K562 (cell line): ENCODE measurements around the gene PNPLA7. TPM values are rescaled to one million over a fixed set of nuclear protein-coding genes. Genes with fewer than 3 reads are reported as not detected.

Source experiments
- HOMEZ ChIP-seq: fragments of 250-450 bp; sonication (Bioruptor Pico); IDR thresholded peaks from 2 replicates; pipeline ENCODE4 v1.4.0; 2020; ENCODE audit warnings: mild to moderate bottlenecking, moderate library complexity
- JUN ChIP-seq, 2 experiments: sonication (generic) in 1 of 2; formaldehyde crosslinking in 1 of 2; IDR thresholded peaks; 2 replicates each; pipeline versions ENCODE4 v1.6.1 to v1.8.0; 2012 to 2022; ENCODE audit warnings: borderline replicate concordance in 2 of 2, mild to moderate bottlenecking in 2 of 2, improper control_type of control experiment in 1 of 2, low read depth in 1 of 2, low read length in 1 of 2, missing genetic modification reagents in 1 of 2
- NFE2 ChIP-seq: IDR thresholded peaks from 2 replicates; pipeline ENCODE4 v1.6.1; 2014; ENCODE audit warnings: antibody characterized with exemption, low read depth
- NR4A1 ChIP-seq, 2 experiments: fragments of 250-450 bp in 1 of 2; fragments of 450-650 bp in 1 of 2; sonication (Bioruptor Pico) in 1 of 2; IDR thresholded peaks; 2 replicates each; pipeline versions ENCODE4 v1.4.0 to v1.6.1; 2016 to 2020; ENCODE audit warnings: mild to moderate bottlenecking in 2 of 2, missing compliant biosample characterization in 1 of 2, missing genetic modification characterization in 1 of 2, moderate library complexity in 1 of 2
- SRSF1 ChIP-seq: fragments of 200-400 bp; formaldehyde crosslinking; IDR thresholded peaks from 2 replicates; pipeline ENCODE4 v1.6.1; 2017; ENCODE audit warnings: mild to moderate bottlenecking, low read depth, low read length, moderate library complexity
- UBTF ChIP-seq, 2 experiments: IDR thresholded peaks; 2 replicates each; pipeline ENCODE4 v1.6.1; 2012; ENCODE audit warnings: improper control_type of control experiment in 2 of 2, low read depth in 2 of 2, low read length in 2 of 2, borderline replicate concordance in 1 of 2
- ZNF347 ChIP-seq: fragments of 450-650 bp; formaldehyde crosslinking; IDR thresholded peaks from 2 replicates; pipeline ENCODE4 v1.4.0; 2020; ENCODE audit warnings: low read depth, mild to moderate bottlenecking, moderate library complexity
- polyA plus RNA-seq, 8 experiments: library from polyadenylated mRNA; depleted of rRNA in 4 of 8; stranded (reverse) in 5 of 8; unstranded in 3 of 8; fragments of >200 nt; fragmentation: Nextera tagmentation in 2 of 8; fragmentation: Illumina TruSeq in 1 of 8; extraction: Ambion mirVana in 2 of 8; extraction: Trizol in 1 of 8; gene quantifications; 2 replicates each; pipeline versions ENCODE4 v1.2.1 to v1.2.3, GENCODE V29; 2011 to 2014; ENCODE audit warnings: inconsistent platforms in 1 of 8, missing spikeins in 1 of 8
- total RNA-seq, 7 experiments: library from RNA; depleted of rRNA in 6 of 7; stranded (reverse); fragments of >200 nt in 6 of 7; fragmentation: Illumina TruSeq in 2 of 7; extraction: Trizol in 2 of 7; gene quantifications; 2 replicates each; pipeline versions ENCODE4 v1.2.1 to v1.2.3, GENCODE V29; 2011 to 2021; ENCODE audit warnings: low replicate concordance in 1 of 7
- TF ChIP-seq, protein P1 (sequence below): fragments of 450-650 bp; formaldehyde crosslinking; IDR thresholded peaks from 2 replicates; pipeline ENCODE4 v1.4.0; 2020; ENCODE audit warnings: mild to moderate bottlenecking, mixed read lengths
- TF ChIP-seq, protein P2 (sequence below), 2 experiments: fragments of 450-650 bp in 1 of 2; sonication (generic) in 1 of 2; formaldehyde crosslinking in 1 of 2; IDR thresholded peaks; 2 replicates each; pipeline versions ENCODE4 v1.7.1 to v1.9.0; 2016 to 2022; ENCODE audit warnings: inconsistent platforms in 1 of 2, mild to moderate bottlenecking in 1 of 2, missing genetic modification reagents in 1 of 2

PNPLA7 gene
- total and polyA plus RNA-seq, 9 of the 15 experiments (the other 6 are each of a cell fraction or from before 2014, with no cell fraction given): 0.01 to 0.85 (median 0.19) TPM; not detected in 1

- TF ChIP-seq UBTF (IDR thresholded peaks at IDR 0.05; ENCODE audit: borderline replicate concordance in 1 of 2, low read depth in 2 of 2, low read length in 2 of 2): 0 out of 4 replicates have a peak, but pooled peaks of 1 of the 2 experiments have one; percentile 28
- TF ChIP-seq, protein P1, sequence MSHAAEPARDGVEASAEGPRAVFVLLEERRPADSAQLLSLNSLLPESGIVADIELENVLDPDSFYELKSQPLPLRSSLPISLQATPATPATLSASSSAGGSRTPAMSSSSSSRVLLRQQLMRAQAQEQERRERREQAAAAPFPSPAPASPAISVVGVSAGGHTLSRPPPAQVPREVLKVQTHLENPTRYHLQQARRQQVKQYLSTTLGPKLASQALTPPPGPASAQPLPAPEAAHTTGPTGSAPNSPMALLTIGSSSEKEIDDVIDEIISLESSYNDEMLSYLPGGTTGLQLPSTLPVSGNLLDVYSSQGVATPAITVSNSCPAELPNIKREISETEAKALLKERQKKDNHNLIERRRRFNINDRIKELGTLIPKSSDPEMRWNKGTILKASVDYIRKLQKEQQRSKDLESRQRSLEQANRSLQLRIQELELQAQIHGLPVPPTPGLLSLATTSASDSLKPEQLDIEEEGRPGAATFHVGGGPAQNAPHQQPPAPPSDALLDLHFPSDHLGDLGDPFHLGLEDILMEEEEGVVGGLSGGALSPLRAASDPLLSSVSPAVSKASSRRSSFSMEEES (CRISPR knock-in tag): peak; percentile 94
- TF ChIP-seq, protein P2, sequence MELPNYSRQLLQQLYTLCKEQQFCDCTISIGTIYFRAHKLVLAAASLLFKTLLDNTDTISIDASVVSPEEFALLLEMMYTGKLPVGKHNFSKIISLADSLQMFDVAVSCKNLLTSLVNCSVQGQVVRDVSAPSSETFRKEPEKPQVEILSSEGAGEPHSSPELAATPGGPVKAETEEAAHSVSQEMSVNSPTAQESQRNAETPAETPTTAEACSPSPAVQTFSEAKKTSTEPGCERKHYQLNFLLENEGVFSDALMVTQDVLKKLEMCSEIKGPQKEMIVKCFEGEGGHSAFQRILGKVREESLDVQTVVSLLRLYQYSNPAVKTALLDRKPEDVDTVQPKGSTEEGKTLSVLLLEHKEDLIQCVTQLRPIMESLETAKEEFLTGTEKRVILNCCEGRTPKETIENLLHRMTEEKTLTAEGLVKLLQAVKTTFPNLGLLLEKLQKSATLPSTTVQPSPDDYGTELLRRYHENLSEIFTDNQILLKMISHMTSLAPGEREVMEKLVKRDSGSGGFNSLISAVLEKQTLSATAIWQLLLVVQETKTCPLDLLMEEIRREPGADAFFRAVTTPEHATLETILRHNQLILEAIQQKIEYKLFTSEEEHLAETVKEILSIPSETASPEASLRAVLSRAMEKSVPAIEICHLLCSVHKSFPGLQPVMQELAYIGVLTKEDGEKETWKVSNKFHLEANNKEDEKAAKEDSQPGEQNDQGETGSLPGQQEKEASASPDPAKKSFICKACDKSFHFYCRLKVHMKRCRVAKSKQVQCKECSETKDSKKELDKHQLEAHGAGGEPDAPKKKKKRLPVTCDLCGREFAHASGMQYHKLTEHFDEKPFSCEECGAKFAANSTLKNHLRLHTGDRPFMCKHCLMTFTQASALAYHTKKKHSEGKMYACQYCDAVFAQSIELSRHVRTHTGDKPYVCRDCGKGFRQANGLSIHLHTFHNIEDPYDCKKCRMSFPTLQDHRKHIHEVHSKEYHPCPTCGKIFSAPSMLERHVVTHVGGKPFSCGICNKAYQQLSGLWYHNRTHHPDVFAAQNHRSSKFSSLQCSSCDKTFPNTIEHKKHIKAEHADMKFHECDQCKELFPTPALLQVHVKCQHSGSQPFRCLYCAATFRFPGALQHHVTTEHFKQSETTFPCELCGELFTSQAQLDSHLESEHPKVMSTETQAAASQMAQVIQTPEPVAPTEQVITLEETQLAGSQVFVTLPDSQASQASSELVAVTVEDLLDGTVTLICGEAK (IDR thresholded peaks at IDR 0.05): 0 out of 2 replicates have a peak, but pooled peaks have one; percentile 25
- TF ChIP-seq, protein P2 (CRISPR knock-in tag; IDR thresholded peaks at IDR 0.05): no peak
- no peak for TF ChIP-seq NR4A1 (CRISPR knock-in tag; IDR thresholded peaks at IDR 0.05)
- peak; percentile 79; the same call in 1 of the 2 replicates for TF ChIP-seq NR4A1 (tag; IDR thresholded peaks at IDR 0.05)
- peak; percentile 100 for TF ChIP-seq NFE2
- TF ChIP-seq HOMEZ (CRISPR knock-in tag): no peak
- TF ChIP-seq SRSF1: no peak
- peak; percentile 69; the same call in 1 of the 2 replicates for TF ChIP-seq JUN (IDR thresholded peaks at IDR 0.05; ENCODE audit: borderline replicate concordance, low read depth, low read length)
- no peak for TF ChIP-seq JUN (CRISPR knock-in tag; IDR thresholded peaks at IDR 0.05; ENCODE audit: borderline replicate concordance)
- TF ChIP-seq ZNF347: no peak
These were observed 68.0 kb downstream of the PNPLA7 start (continued) for GRCh38 chr9:137482094-137482781.
